SW480 (cell line): ENCODE results near the gene LRRC8C.

Experiments used
- DNase-seq: peaks from one replicate; pipeline ENCODE4 v3.0.0-alpha.2; 2016; ENCODE audit warnings: low spot score

The LRRC8C gene

DNA sequence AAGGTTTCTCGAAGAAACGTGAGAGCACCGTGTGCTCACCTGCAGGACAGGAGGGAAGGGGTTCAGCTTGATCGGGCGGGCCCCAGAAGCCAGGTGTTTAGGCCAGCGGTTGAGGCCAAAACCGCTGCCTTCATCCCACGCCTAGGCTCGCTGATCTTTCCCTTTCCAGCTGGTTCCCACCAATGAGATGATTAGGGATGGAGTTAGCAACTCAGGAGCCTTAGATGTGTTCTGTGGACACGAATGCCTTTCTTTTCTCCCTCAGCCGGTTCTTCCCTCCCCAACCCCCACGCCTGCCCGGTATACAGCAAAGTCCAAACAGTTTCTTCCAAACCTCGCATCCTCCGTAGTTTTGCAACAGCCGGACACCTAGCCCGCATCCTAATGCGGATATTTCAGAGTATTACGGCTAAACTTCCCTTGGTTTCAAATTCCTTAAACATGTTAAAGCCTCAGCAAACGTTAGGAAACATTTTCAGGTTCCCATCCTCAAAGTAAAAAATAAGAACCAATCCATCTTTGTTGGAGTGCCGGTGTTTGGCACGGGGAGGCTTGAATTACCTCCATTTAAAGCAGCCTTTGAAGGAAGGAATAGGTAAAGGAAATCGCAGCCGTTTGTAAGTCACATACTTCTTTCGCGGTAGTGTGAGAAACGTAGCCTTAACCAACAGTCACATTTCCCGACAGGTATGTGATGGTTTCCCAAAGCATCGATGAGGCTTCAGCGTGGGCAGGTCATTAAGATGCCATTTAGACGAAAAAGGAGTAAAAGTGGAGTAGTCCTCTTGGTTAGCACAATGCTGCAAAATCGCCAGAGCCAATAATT lies 1.1 kb downstream of the LRRC8C start:
- DNase-seq: peak; percentile 33

DNA sequence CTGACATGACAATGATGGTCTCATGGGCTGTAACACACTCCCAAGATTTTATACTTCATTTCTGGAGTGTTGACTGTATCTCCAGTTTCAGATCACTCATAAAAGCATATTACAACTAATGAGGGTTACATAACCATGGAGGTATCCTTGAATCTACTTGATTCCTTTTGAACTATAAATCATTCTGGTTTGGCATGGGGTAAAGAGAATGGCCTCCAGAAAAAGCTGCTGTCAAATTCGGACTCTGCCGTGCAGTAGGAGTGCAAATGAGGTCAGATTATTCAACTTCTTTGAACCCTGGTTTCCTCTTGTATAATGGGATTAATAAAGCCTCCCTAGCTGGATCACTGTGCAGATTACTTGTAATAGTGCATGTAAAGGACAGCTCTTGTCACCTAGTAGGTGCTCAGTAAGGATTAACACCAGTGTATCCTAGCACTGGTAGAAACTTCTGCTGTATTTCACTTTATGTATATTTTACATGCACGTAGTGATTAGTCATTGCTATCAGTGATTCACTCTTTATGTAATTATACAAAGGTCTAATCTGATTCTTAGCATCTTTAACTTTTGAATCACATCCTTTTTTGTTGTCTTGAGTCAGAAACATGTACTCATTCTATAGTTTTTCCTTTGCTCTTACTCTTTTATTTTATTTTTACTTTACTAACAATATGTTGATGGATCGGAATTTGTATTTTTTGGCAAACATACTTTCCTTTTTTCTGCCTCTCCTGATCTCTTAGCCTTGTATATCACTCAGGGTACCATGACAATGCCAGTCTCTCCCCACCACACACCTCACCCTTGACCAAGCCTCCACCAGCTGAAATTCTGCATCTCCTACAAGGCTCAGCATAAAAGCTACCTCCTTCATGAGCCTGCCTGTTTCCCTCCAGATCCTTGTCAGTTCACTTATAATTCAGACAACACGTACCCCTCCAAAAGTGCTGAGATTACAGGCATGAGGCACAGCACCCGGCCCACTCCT lies 3.2 kb downstream of the LRRC8C start:
- DNase-seq: no peak

- DNase-seq: no peak
Measured at GRCh38 chr1:89637496-89637895, 4.6 kb downstream of the LRRC8C start.

DNA sequence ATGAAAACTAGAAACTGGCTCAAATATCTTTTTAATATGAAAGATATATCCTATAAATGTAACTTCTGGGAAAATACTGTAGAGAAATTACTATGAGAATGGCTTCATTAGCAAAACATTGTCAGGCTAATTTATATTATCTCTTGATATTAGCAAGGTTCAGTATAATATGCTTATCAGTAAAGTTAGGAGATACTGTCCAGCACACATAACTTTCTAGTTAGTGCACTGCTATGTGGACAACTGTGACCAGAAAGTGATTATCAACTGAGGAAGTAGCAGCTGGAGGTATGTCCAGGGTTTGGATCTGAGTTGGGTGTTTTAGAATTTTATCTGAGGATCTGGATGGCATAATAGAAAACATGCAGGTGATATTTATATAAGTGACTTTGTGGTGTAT lies 7.5 kb downstream of the LRRC8C start:
- no peak for DNase-seq

DNA sequence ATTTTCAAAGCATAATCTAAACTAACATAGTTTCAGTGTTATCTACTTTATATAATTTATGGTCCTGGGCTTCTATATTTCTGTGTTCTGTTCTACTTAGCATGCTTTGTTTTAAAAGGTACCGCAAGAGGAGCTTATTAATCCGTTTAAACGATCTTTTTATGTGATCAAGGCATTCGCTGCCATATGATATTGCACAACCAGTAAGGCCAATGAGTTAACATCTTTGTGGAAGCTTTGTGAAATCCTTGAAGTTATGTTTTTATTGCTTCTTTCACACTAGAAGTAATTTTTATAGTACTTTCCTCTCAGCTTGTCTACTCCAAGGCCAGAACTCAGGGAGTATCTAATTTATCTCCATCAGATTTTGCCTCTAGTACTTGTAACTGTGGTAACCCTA lies 8.9 kb downstream of the LRRC8C start:
- DNase-seq: no peak

GRCh38 chr1:89643577-89643976 lies 10.7 kb downstream of the LRRC8C start:
- DNase-seq: no peak

- DNase-seq: no peak
Measured at GRCh38 chr1:89644119-89644814, 11.3 kb downstream of the LRRC8C start.

GRCh38 chr1:89646259-89646658 lies 13.3 kb downstream of the LRRC8C start:
- no peak for DNase-seq

- no peak for DNase-seq
Measured at GRCh38 chr1:89649783-89650182, 16.9 kb downstream of the LRRC8C start.

- DNase-seq: no peak
Measured at GRCh38 chr1:89652373-89652772, 19.5 kb downstream of the LRRC8C start.

- DNase-seq: no peak
Measured at GRCh38 chr1:89657886-89658285, 25.0 kb downstream of the LRRC8C start.

DNA sequence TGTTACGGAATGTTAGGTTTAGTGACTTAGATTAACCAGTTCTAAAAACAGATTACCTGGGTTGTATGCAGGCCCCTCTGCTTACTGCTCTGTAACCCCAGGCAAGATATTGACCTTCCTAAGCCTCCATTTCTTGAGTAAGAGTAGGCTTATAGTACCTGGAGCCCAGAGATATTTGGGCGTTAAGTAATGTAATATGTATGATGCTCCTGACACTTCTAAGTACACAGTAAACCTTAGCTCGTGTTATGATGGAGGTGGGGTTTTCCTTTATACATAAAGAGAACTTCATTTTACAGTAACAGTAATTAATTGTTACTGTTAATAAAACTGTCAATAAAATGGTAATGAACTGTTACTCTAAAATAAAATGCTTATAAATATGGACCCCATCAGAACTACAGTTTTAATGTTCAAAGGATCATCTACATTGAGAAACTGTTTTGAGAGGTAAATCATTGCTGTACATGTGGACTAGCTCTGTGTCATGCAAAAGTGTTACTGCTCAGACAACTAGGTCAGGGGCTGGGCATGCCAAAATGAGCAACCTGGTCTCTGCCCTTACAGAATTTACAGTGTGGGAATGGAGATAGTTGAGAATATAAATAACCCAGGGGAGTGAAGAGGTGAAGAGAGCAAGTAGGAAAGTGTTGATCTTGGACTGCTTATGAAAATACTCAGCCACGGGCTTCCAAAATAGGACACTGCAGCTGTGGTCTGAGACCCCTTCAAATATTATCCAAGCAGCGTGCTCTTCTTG lies 26.6 kb downstream of the LRRC8C start:
- DNase-seq: no peak

DNA sequence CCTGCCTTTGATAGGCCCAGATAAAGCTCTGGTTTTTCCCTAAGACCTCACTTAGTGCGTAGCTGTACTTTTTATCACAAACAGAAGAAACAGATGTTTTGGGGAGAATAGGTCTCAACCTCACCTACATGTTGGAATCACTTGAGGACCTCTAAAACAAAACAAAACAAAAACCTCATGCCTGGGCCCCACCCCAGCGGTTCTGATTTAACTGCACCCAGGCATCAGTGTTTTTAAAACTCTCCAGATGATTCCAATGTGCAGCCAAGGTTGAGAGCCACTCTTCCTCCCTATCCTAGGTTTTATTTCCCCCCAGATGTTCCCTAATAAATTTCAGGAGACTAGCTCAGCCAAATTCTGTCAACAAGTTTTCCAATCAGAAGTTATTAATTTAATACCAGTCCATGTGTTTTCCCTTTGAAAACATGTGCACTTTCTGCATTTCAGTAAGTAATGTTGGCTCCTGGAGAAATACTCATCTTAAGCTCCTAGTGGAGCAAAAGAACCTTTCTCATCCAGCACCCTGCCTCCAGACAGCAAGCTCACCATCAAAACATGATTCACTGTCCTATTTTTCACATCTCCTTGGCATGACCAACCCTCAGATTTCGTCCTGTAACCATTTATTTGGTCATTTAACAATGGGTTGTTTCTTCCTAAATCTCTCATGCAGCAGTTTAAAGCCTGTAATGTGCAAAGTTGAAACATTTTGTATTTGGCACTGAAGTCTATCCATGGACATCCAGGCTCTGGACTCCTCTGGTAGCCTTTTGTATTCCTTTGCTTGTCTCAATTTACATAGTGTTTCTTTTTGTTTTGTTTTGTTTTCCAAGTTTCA lies 27.5 kb downstream of the LRRC8C start:
- no peak for DNase-seq

DNA sequence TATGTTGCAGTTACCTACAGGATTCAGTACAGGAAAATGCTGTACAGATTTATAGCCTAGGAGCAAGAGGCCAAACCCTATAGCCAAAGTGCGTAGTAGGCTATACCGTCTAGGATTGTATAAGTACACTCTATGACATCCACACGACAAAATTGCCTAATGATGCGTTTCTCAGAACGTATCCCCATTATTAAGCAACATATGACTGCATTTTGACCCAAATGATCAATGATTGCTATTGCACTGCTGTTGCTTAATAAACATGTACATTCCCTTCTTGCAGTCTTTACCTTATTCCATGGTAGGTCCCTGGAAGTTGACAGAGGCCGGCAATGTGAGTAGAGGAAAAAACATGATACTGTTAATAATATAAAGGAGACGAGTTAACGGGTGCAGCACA lies 33.0 kb downstream of the LRRC8C start:
- DNase-seq: no peak

DNA sequence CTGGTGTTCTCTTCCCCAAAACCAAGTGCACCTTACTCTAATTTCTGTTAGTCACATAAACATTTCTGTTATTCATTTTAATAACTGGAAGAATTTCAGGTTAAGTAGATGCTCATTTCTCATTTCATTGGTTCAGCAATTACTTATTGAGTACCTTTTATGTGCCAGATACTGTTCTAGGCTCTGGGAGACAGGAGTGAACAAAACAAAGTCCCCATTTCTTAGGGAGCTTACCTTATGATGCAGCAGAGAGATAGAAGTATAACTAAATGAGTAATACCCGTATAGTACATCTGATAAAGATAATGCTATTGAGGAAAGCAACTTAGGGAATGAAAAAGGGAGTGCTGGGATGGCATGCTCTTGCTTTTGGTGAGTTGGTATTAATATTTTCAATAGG lies 33.7 kb downstream of the LRRC8C start:
- no peak for DNase-seq

DNA sequence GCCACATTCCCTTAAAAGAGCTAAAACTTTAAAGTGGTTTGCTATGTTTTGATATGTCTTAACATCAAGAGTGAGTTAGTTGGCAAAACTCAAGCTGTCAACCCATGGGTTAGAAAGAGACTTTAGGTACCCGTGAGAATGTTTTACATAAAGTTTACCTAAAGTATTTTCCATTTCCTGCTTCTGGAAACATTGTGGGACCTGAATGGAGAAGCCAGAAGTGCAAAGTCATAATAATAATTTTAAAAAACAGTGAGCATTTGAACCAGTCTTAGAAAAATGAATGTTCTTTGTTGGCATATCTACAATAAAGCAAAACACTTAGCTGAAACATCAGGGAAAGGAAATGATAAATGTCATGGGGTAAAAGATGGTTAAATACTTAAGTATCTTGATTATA lies 34.8 kb downstream of the LRRC8C start:
- no peak for DNase-seq

DNA sequence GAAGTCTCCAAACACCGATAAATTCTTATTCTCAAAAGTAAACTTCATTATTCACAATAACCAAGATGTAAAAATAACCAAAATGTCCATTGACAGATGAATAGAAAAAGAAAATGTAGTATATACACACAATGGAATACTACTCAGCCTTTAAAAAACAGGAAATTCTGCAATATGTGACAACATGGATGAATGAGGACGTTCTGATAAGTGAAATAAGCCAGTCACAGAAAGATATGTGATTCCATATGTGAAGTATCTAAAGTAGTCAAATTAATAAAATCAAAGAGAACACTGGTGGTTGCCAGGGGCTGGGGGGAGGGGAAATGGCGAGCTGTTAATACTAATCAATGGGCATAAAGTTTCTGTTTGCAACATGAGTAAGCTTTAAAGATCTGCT lies 36.0 kb downstream of the LRRC8C start:
- DNase-seq: no peak

DNA sequence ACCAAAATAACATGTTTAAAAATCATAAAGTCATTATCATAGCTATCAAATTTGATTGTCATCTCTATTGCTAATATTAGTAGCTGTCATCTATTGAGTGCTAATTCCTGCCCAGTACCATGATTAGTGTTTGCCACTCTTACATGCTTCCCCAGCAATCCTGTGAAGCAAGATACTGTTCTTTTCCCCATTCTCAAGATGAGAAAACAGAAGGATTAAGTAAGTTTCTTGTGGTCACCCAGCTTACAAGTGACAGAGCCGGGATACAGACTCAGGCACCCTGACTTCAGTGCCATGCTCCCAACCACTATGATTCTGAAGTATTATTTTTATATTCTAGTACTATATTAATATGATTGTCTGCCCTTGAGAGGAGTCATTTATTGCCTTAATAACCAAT lies 36.5 kb downstream of the LRRC8C start:
- no peak for DNase-seq

GRCh38 chr1:89670163-89670562 lies 37.2 kb downstream of the LRRC8C start:
- no peak for DNase-seq

DNA sequence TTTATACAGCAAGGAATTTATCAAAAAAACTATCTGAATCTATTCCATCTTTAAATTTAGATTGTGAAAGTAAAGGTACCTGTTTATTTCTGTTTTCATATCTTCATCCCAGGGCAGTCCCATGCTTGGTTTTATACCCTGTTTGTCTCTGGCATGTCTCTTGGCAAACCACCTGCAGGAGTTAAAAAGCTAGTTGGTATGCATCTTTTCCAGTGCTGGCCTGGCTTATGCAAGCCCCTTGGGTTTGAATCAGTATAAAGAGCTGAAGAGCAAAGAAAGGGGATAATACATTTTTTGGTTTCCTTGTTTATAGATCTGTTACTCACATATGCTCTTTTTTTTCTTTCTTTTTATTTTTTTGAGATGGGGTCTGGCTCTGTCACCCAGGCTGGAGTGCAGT lies 37.8 kb downstream of the LRRC8C start:
- no peak for DNase-seq
